Neutrophil (primary cell): ENCODE data around the gene LRP3.
"Not testable (repeated sequence)": the region's sequence is repeated elsewhere in the genome, so short reads cannot be mapped to it uniquely, and the experiment has no call there.

Experiments used
- H3K27ac ChIP-seq: fragments of 200-600 bp; sonication (generic); 2 replicates; pipeline ENCODE4 v1.5.1; 2016; ENCODE audit warnings: mild to moderate bottlenecking, moderate library complexity
- H3K27me3 ChIP-seq: fragments of 200-600 bp; sonication (generic); 2 replicates; pipeline ENCODE4 v1.6.0; 2016; ENCODE audit warnings: mild to moderate bottlenecking
- H3K36me3 ChIP-seq: fragments of 200-600 bp; sonication (generic); 2 replicates; pipeline ENCODE4 v1.5.1; 2017
- H3K4me1 ChIP-seq, 2 experiments: fragments of 200-600 bp in 1 of 2; sonication (generic) in 1 of 2; 1 replicate in 1 of 2; 2 replicates in 1 of 2; pipeline versions ENCODE4 v1.5.1 to v1.6.1; 2013 to 2016; ENCODE audit warnings: low read depth in 1 of 2, low read length in 1 of 2, mild to moderate bottlenecking in 1 of 2, moderate library complexity in 1 of 2; ENCODE audit not compliant: control insufficient read depth in 1 of 2, insufficient read depth in 1 of 2
- H3K4me3 ChIP-seq, 2 experiments: fragments of 200-600 bp in 1 of 2; sonication (generic) in 1 of 2; 1 replicate in 1 of 2; 2 replicates in 1 of 2; pipeline ENCODE4 v1.5.1; 2013 to 2016; ENCODE audit warnings: low read depth in 1 of 2, low read length in 1 of 2, mild to moderate bottlenecking in 1 of 2, moderate library complexity in 1 of 2
- H3K9me3 ChIP-seq: fragments of 200-600 bp; sonication (generic); 2 replicates; pipeline ENCODE4 v1.5.1; 2016
- CTCF ChIP-seq: fragments of 200-600 bp; sonication (generic); IDR thresholded peaks from 2 replicates; pipeline ENCODE4 v1.5.1; 2016; ENCODE audit warnings: antibody characterized with exemption

The LRP3 gene

GRCh38 chr19:33206261-33207039, 12.3 kb downstream of the LRP3 start:
- no peak overlapping the region for H3K27ac ChIP-seq
- no peak overlapping the region for H3K4me3 ChIP-seq
- no peaks in the 10 kb centered on the region for H3K27me3 ChIP-seq
- H3K36me3 ChIP-seq: peaks cover 58% of the 10 kb centered on the region
- peaks cover 0 to 1% of the 10 kb centered on the region in 2 experiments for H3K4me1 ChIP-seq
- no peak for TF ChIP-seq CTCF
- no peaks in the 10 kb centered on the region for H3K9me3 ChIP-seq

GRCh38 chr19:33207040-33207620, 13.0 kb downstream of the LRP3 start:
- Histone ChIP-seq H3K4me3 (no peak overlapping the region), H3K27me3 (no peaks in the 10 kb centered on the region), H3K36me3 (peaks cover 58% of the 10 kb centered on the region), H3K9me3 (no peaks in the 10 kb centered on the region), H3K4me1 (no peaks in the 10 kb centered on the region), H3K27ac (no peak overlapping the region)
- no peak for TF ChIP-seq CTCF

GRCh38 chr19:33207903-33208302, 13.8 kb downstream of the LRP3 start:
- no peaks in the 10 kb centered on the region for H3K4me1 ChIP-seq
- H3K27ac ChIP-seq: no peak overlapping the region
- H3K36me3 ChIP-seq: peaks cover 52% of the 10 kb centered on the region
- H3K4me3 ChIP-seq: no peak overlapping the region
- no peaks in the 10 kb centered on the region for H3K27me3 ChIP-seq
- no peak for TF ChIP-seq CTCF
- H3K9me3 ChIP-seq: no peaks in the 10 kb centered on the region

GRCh38 chr19:33208371-33208895, 14.3 kb downstream of the LRP3 start:
- Histone ChIP-seq H3K27me3 (no peaks in the 10 kb centered on the region), H3K9me3 (no peaks in the 10 kb centered on the region), H3K27ac (no peak overlapping the region), H3K4me1 (no peaks in the 10 kb centered on the region), H3K36me3 (peaks cover 47% of the 10 kb centered on the region), H3K4me3 (no peak overlapping the region)
- TF ChIP-seq CTCF: no peak

- TF ChIP-seq CTCF: no peak
- Histone ChIP-seq H3K4me3 (no peak overlapping the region), H3K9me3 (no peaks in the 10 kb centered on the region), H3K36me3 (peaks cover 42% of the 10 kb centered on the region), H3K27ac (no peak overlapping the region), H3K4me1 (no peaks in the 10 kb centered on the region), H3K27me3 (no peaks in the 10 kb centered on the region)
Measured at GRCh38 chr19:33208904-33209849, 15.0 kb downstream of the LRP3 start.

GRCh38 chr19:33209850-33210230, 15.7 kb downstream of the LRP3 start:
- not testable (repeated sequence) for H3K27me3 ChIP-seq, H3K4me3 ChIP-seq, H3K9me3 ChIP-seq, H3K27ac ChIP-seq, H3K4me1 ChIP-seq
- H3K36me3 ChIP-seq: peaks cover 35% of the 10 kb centered on the region
